A549 (cell line): ENCODE data around the gene SMARCA4.

Experiments used
- BHLHE40 ChIP-seq: IDR thresholded peaks from 2 replicates; pipeline ENCODE4 v1.6.1; 2012; ENCODE audit warnings: low read depth, low read length, inconsistent platforms
- CEBPB ChIP-seq, 2 experiments: fragments of >200 bp in 1 of 2; sonication (Bioruptor Twin) in 1 of 2; formaldehyde crosslinking in 1 of 2; IDR thresholded peaks; 2 replicates each; pipeline ENCODE4 v1.6.1; 2012 to 2016
- EP300 ChIP-seq, 2 experiments: fragments of >200 bp; sonication (Bioruptor Twin); formaldehyde crosslinking; IDR thresholded peaks; 2 replicates in 1 of 2; 3 replicates in 1 of 2; pipeline ENCODE4 v1.6.1; 2016 to 2017
- HDAC2 ChIP-seq: fragments of 200-600 bp; sonication (generic); IDR thresholded peaks from 2 replicates; pipeline ENCODE4 v1.6.1; 2016
- JUNB ChIP-seq: fragments of >200 bp; sonication (Bioruptor Twin); formaldehyde crosslinking; IDR thresholded peaks from 2 replicates; pipeline ENCODE4 v1.6.1; 2016
- KDM1A ChIP-seq: fragments of 200-600 bp; sonication (generic); IDR thresholded peaks from 2 replicates; pipeline ENCODE4 v1.6.1; 2016; ENCODE audit warnings: low read depth, mild to moderate bottlenecking
- MYC ChIP-seq: IDR thresholded peaks from 2 replicates; pipeline ENCODE4 v1.6.1; 2012; ENCODE audit warnings: mild to moderate bottlenecking, inconsistent platforms, low read length, improper control_type of control experiment, borderline replicate concordance
- NR3C1 ChIP-seq: fragments of >200 bp; sonication (Bioruptor Twin); formaldehyde crosslinking; IDR thresholded peaks from 3 replicates; pipeline ENCODE4 v1.6.1; 2017
- POLR2A ChIP-seq: IDR thresholded peaks from 2 replicates; pipeline ENCODE4 v1.6.1; 2012; ENCODE audit warnings: mild to moderate bottlenecking, low read length
- TF ChIP-seq, protein P1 (sequence below): fragments of >200 bp; sonication (Bioruptor Twin); formaldehyde crosslinking; IDR thresholded peaks from 3 replicates; pipeline ENCODE4 v1.5.1; 2016
- TF ChIP-seq, protein P2 (sequence below): fragments of 450-650 bp; IDR thresholded peaks from 2 replicates; pipeline ENCODE4 v1.6.1; 2014; ENCODE audit warnings: antibody characterized with exemption
- TF ChIP-seq, protein P3 (sequence below): IDR thresholded peaks from 2 replicates; pipeline ENCODE4 v1.6.1; 2012

DNA sequence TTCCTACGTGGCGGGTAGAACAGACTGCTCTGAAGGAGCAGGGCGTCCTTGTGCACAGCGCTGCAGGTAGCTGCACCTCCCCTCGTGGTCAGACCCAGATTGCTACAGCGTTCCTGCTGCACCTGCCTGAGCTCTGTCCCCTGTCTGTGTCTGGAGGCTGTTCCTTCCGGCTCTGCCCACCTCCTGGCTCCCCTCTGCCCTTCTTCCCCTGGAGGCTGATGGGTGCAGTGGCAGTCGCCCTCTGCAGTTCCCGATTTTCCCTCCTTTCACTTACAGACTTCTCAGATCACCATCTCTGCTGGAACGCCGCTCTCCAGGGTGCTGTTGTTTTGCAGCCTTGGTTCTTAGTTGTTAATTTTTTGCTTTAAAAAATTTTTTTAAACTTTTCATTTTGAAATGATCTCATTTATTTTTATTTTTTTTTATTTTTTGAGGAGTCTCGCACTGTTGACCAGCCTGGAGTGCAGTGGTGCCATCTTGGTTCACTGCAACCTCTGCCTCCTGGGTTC is 53.6 kb downstream of the SMARCA4 start:
- TF ChIP-seq JUNB (no peak), CEBPB (IDR thresholded peaks at IDR 0.05) (no peak), POLR2A (no peak), KDM1A (no peak), EP300 (IDR thresholded peaks at IDR 0.05) (no peak), HDAC2 (no peak), MYC (no peak), BHLHE40 (no peak), NR3C1 (no peak)
- TF ChIP-seq, protein P1, sequence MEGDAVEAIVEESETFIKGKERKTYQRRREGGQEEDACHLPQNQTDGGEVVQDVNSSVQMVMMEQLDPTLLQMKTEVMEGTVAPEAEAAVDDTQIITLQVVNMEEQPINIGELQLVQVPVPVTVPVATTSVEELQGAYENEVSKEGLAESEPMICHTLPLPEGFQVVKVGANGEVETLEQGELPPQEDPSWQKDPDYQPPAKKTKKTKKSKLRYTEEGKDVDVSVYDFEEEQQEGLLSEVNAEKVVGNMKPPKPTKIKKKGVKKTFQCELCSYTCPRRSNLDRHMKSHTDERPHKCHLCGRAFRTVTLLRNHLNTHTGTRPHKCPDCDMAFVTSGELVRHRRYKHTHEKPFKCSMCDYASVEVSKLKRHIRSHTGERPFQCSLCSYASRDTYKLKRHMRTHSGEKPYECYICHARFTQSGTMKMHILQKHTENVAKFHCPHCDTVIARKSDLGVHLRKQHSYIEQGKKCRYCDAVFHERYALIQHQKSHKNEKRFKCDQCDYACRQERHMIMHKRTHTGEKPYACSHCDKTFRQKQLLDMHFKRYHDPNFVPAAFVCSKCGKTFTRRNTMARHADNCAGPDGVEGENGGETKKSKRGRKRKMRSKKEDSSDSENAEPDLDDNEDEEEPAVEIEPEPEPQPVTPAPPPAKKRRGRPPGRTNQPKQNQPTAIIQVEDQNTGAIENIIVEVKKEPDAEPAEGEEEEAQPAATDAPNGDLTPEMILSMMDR, result no peak
- TF ChIP-seq, protein P2, sequence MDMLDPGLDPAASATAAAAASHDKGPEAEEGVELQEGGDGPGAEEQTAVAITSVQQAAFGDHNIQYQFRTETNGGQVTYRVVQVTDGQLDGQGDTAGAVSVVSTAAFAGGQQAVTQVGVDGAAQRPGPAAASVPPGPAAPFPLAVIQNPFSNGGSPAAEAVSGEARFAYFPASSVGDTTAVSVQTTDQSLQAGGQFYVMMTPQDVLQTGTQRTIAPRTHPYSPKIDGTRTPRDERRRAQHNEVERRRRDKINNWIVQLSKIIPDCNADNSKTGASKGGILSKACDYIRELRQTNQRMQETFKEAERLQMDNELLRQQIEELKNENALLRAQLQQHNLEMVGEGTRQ, result no peak
- TF ChIP-seq, protein P3, sequence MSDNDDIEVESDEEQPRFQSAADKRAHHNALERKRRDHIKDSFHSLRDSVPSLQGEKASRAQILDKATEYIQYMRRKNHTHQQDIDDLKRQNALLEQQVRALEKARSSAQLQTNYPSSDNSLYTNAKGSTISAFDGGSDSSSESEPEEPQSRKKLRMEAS, result no peak
